HS-27A (cell line): Measurements from ENCODE around the gene GRAMD1B.
"Not testable (repeated sequence)": the region's sequence is repeated elsewhere in the genome, so short reads cannot be mapped to it uniquely, and the experiment has no call there.

Source experiments
- DNase-seq: peaks from one replicate; pipeline ENCODE4 v3.0.0-alpha.2; 2012; ENCODE audit warnings: low read depth, missing footprints

GRAMD1B gene

DNA sequence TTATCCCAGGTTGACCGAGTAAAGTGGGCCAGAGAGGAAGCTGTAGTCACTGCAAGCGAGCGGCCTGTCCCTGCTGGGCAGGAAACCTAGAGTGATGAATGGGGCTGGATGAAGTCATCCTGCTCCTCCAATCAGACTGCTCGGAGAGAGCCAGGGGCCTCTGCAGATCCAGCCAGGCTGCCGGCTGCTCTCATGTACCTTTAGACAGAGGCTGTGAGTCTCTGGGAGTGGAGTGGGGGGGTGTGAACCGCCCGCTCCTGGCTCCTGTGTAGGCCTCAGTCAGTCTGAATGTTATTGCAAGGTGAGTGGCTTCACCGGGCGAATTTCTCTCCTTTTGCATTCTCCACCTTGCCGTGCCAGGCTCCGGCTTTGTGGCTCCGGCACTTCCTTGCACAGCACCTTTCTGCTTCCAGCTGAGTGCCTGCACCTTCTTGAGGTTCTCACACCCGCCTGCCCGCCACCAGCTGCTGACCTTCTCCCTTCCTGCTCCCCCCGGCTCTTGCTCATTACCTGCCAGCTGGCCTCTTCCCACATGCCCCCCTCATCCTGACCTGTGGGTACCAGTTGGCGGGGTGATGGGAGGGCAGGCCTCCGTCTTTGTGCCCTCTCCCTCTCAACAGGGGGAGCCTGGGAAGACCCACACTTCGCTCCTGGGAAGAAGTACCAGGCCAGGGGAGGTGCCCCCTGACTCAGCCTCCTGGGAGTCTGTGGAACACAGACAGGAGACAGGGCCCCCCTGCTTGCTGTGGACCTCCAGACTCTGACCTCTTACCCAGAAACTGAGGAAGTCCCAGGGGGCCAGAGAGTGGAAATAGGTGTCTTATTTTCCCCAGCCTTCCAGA, 79.9 kb downstream of the GRAMD1B start:
- no peak for DNase-seq

DNA sequence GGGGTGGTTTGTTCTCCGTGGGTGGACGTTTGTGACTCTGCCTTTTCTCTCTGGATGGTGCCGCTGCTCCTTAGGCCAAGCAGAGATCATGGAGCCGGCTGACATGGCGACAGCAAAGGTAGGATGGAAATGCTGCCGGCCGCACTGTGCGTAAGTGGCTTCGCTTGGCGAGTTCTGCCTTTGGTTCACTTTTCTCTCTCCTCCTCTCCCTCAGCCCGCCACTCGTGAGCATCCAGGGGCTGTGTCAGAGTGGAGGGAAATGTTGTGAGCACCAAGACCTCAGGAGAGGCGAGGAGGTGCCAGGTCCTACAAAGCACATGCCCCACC, 80.5 kb downstream of the GRAMD1B start:
- DNase-seq: no peak

DNA sequence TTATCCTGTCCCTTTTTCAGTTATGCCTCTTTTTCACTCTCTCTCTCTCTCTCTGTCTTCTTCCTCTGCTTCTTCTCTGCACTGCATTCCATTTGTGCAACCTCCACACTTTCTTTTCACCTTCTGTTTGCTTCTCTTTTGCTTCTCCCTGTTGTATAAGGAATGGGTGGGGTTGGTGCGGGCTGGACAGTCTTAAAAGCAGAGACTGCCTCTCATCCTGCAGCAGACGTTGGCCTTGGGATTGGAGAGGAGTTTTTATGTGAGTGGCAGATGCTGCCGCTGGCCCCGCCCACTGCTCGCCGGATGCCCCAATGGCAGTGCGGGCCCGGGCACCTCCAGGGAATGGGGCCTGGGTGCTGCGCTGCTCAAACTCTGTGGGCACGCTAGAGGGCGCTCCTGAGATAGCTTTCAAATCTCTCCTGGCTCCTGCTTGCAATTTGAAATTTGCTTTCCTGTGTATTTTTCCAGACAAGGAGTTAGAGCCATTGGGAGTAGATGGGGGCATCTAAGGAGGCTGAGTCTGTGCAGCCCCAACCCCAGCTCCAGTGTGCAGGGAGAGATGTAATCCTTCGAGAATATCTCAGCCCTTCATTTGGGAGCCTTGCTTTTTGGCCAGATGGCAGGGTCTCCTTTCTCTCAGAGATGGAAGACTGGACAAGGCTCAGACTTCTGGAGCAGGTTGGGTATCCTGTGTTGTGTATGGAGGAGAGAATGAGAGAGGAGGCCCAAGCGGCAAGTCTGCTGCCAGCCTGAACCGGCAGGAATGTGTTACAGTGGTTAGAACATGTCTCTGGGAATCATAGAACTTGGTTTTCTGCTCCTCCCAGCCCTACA, 81.2 kb downstream of the GRAMD1B start:
- peak; percentile 14 for DNase-seq

DNA sequence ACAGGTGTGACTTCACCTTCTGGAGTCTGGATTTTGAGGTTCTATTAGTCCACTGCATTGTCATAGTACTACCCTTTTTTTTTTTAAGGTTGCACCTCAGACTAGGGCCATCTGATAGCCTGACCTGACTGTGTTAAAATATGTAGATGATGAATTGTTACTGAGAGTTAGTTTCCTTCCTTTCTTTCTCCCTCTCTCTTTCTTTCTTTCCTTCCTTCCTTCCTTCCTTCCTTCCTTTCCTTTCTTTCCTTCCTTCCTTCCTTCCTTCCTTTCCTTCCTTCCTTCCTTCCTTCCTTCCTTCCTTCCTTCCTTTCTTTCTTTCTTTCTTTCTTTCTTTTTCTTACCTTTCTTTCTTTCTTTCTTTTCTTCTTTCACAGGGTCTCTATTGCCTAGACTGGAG, 83.2 kb downstream of the GRAMD1B start:
- DNase-seq: not testable (repeated sequence)

DNA sequence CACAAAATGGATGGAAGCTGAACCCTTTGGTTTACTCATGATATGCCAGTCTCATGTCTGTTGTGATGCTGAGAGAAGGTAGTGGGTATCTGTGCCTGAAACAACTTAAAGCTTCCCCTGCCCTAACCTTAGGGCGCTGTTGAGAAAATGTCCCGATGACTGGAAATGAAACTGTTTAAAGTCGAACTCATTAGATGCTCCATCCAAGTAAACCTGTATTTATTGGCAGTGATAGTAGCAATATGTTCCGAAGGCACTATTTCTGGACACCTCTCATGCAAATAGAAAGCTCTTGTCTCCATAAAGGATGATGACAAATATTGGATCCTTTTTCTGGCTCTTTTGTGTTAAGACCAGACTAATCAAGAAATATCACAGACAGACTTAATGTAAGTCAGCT, 86.2 kb downstream of the GRAMD1B start:
- no peak for DNase-seq

DNA sequence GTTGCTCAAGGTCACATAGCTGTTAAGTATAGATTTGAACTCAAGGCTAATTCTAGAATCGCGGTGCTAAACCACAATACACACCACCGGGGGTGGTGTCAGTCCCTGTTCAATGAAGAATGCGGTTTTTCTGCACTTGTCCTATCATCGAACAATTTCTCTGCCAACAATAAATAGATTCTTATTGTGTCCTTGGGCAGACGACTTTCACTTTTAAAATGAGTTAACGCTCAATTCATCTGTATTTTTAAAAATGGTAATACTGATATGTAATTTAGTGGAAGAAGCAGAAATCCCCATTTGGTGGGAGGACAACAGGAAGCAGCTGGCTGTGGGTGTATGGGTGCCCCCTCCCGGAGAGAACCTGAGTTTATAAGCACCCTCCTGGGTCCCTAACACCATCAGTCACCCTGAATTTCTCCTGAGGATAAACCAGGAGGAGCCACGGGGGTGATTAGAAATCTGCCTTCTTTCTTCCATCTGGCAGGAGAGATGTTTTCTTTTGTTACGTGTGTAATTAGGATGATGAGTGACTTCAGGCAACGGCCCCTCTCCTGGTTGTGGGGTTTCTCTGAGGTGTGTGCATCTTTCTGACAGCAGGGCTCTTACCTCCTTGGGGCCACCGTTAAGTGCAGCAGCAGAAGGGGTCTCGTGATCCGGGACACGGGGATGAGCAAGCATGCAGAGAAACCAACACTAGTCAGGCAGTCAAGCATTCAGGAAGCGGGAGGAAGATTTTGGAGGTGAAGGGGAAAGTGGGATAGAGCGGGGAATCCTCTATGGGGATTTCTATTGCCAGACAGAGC, 87.7 kb downstream of the GRAMD1B start:
- no peak for DNase-seq

DNA sequence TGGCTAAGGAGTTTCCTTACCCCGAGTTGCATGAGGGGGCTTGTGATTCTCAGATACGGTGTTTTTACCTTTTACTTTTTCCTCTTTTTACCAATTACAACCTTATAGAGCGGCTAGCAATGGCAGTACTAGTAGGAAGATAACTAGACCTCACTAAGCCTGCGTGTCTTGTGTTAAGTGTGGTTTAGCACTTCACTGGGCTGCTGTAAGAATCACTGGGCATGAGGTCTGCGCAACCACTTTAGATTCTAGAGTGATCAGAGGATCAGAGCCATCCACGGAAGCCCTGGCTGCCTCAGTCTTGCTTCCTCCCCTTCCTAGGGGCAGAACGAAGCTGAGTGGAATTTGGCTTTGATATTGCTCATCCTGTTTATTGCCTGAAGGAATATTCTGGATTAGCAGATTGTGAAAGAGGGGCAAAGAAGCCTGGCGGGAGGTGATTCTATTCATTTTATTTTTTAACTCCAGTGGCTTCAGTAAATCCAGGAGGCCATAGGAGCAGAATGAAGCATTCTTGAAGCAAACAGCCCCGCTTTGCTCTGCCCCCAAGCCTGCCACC, 88.5 kb downstream of the GRAMD1B start:
- no peak for DNase-seq

DNA sequence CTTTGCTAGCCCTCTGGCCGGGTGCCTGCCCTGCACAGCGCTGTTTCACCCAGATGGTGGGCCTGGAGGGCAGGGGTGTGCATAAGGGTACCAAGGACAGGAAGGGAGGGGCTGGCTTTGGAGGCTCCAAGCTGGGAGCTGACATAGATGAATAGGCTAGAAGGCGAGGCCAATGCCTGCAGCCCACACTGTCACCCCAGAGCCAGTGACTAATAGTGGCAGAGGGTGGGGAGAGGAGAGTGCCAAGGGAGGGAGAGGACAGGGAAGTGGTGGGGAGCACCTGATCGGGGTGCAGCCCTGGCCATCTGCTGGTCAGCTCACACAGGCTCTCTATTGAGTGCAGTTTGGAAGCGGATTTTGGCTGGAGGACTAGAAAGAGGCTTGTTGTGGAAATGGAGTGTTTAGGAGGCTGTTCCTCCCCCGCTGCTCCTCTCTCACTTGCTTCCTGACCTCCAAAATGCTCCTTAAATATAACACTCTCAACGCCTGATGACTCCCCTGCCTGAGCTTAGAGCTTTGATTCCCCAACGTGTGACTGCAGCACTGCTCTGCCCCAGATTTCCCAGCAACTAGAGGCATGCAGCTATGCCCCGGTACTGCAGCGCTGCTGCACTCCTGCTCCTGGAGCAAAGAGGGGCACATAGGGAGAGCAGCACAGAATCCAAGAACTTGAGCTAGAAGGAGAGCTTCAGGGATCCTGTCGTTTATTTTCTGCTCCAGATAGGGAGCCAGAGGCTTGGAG, 89.2 kb downstream of the GRAMD1B start:
- no peak for DNase-seq

DNA sequence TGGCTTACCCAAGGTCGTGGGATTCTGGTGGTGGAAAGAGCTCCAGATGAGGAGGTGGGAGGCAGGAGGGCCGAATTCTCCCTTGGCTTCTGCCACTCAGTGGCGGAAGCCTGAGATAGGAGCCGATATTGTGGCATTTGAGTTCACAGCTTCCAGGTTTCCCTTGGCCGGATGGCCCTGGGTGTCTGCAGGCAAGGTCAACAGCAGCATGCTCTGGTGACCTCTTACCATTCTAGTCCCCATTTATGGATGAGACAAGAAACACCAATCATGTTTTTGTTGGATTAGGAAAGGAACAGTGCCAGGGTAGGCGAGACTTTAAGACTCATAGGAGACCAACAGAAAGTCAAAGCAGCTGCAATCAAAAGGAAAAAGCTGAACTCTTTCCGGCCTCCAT, 89.7 kb downstream of the GRAMD1B start:
- no peak for DNase-seq

DNA sequence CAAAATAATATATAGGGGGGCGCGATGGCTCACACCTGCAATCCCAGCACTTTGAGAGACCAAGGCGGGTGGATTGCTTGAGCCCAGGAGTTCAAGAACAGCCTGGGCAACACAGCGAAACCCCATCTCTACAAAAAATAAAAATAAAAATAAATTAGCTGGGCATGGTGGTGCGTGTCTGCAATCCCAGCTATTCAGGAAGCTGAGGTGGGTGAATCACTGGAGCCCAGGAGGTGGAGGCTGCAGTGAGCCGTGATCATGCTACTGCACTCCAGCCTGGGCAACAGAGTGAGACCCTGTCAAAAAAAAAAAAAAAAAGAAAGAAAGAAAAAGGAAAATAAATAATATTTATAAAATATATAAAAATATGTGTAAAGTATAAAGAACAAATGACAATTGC, 90.4 kb downstream of the GRAMD1B start:
- not testable (repeated sequence) for DNase-seq

DNA sequence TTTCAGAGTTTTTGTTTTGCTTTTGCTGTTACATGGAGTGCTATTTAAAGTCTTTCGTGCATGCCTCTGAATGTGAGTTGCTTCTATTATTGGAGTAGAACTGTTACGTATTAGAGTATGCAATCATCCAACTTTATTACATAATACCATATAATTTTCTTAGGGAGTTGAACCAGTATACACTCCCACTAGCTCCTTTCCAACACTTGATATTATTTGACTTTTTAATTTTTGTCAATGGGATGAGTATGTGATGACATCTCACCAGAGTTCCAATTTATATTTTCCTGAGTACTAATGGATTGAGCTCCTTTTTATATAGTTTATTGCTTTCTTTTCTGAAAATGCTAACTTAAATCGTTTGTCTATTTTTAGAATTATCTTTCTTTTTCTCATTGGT, 90.9 kb downstream of the GRAMD1B start:
- DNase-seq: no peak

DNA sequence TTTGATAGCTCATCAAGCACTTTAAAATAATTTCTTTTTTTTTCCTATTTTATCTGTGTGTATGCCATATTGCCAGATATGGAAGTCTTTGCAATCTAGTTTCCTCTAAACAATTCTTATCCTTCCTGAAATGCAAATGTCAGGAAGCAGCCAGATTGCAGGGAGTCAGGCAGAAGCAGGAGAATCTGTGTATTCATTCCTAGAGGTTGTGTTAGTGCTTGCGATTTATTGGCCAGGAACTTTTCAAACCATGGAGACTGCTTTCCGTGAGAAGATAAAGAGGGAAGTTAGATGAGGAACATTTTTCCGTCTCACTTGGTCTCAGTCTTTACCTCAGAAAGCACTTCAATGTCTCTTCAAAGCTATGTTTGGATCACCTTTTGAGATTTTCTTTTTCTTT, 91.9 kb downstream of the GRAMD1B start:
- no peak for DNase-seq

DNA sequence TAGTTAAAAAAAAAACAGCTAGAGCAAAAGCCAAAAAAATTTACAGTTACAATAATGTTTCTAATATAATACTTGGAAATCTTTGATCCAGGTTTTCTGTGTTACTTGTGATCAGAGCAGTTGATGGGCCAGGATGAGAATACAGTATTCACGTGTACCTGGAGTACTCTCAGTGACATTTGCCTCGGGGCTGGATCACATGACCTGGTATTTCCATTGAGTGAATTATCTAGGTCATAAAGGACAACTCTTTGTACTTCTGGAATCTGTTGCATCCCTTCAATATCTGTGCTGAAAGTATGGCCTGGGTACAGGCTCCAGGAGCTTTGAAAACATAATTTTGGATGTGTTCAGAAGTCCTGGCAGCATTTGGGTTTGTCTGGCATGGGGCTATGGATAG, 93.5 kb downstream of the GRAMD1B start:
- DNase-seq: no peak

DNA sequence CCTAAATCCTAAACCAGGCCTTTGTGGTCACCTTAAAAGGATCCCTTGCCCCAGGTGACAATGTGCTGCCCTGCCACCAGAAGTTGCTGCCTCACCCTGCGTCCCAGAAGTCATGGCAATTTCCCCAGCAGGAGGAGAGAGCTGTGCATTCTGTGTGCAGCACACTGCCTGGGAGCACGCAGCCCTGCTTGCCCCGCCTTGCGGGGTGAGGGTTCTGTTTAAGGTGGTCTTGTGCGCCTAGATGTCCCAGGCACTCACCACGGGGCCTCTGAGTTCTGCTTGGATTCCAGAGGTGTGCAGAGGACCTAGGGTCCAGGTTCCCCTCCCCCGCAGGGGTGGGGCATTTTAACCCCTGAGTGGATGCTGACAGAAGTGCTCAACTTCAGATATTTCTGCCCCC, 95.0 kb downstream of the GRAMD1B start:
- DNase-seq: no peak

DNA sequence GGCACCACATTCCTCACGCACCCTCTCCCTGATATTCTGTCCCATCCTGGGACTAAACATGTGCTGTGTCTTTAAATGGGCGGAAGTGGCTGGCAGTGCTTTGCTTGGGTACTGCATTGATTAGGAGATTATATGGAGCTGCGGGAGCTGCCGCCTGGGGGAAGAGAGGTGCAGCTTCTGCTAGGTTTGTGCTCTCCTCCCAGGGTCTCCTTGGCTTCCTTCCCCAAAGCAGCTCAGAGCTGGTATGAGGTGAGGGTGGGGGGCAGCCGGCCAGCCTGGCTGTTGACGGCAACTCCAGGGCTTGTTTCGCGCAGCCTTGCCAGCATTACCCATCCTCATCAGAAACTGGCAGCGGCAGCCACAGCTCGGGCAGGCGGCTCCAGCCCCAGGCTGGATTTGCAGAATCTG, 95.4 kb downstream of the GRAMD1B start:
- DNase-seq: no peak

DNA sequence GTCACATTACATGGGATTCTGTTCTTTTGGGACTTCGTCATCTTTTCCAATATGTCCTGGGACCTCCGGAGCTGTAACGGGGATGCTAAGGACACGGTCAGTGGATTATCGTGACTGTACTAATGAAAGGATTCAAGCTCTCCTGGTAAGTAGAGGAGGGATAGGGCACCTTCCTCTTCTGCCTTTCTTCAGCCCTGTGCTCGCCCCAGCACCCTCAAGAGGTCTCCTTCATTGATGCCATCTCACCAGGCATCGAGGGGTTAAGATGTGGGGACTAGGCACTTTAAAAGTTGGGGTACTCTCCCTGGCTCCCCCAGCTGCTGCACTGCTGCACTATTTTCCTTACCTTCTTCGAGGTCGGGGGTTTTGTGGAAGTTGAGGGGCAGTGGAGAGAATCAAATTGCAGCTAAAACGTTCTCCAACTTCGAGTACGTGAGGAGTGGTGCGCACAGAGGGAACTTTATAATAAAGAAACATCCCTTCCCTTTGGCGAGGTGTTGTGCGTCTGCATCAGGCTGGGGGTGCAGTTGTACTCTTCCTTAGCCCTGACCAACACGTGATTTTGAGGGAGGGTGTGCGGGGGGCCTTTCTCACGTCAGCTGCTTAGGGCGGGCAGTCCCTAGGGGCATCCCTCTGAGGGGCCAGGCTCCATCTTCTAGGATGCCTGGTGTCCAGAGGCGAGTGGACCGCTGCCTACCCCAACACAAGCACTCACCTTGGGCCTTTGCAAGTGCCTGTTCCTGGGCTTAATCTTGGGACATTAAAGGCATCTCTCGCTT, 96.1 kb downstream of the GRAMD1B start:
- DNase-seq: no peak

DNA sequence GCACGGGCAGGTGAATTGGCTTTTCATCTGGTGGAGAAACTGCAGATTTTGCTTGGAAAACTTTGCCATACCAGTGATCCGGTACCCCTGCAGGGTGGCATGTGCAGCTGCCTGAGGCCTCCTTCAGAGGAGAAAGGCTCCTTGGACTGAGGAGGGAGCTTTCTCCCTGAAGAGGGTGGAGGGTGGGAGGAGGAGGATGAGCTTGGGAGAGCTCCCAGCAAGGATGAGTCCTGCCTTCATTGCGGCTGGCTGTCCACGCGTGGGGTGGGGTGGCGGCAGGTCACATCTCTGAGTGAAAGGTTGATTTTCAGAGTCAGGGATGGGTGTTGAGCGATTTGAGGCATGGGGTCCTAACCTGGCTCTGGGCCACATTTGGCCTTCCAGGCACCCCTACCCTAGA, 96.8 kb downstream of the GRAMD1B start:
- no peak for DNase-seq

DNA sequence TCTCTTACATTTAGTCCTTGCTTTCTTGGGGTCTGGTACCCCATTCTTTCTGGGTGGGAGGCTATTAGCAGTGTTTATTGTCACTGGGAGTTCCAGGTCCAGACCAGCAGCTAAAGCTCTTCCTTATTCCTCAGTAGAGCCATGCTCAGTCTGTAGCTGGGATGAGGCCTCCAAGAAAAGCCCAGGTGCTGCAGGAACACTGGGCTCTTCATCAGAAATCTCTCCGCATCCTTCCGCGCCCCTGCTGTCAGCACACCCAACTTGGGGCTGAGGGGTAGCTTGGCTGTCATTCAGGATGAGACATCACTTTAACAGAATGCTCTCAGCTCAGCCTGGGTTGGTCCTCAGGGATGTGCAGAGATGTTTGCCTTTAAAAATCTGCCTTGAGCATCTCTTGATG, 97.5 kb downstream of the GRAMD1B start:
- no peak for DNase-seq

DNA sequence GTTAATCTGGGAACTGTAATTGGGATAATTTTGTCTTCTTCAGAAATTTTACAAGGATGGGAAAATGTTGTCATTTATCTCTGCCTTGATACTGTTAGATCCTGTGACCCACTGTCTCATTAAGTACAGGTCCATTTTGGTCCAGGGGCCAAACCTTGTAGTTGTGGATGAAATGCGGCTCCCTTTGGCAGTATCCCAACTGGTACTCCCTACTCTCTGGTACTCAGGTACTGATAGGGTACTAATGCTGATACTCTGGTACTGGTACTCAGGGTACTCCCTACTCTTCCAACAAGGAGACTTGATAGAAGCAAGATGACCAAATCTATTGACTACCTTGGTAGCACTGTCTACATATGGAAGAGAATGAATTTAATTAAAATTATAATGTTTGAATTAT, 97.9 kb downstream of the GRAMD1B start:
- DNase-seq: no peak

DNA sequence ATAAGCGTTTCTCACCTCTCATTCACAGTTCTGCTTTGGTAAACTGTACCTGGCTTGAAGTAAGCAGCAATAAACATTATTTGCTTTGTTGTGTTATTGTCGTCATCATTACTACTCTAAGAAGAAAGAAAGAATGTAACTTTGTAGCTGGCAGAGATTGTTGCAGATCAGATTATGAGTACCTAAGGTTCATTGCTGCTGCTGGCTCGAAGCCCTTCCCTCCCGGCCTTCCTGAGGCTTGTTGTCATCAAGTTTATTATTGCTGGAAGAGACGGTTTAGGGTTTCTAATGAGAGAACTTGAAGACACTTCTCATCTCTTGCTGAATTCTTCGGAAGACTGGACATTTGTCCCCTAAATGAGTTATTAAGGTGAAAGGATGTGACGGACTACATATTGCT, 101.3 kb downstream of the GRAMD1B start:
- no peak for DNase-seq

DNA sequence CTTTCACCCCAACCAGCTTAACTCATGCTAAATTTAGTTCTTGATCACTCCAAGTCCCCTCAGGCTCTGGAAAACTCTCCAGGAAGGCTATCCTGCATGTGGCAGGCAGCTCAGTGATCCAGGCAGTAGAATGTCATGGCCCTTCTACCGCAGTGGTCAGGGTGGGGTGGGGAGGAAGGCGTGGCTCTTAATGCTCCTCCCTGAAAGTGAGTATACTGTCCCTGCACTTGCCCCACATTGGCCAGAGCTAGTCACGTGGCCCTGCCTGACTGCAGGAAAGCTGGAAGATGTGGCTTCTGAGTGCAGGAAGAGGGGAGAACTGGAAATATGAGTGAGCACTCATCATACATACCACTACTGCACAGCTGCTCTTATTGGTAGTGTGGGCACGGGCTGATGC, 102.1 kb downstream of the GRAMD1B start:
- no peak for DNase-seq
